CMK (cell line): Measurements from ENCODE around the gene ARL5B.

Source experiments
- DNase-seq: peaks from one replicate; pipeline ENCODE4 v3.0.0-alpha.2; 2010; ENCODE audit warnings: low read depth

The ARL5B gene

DNA sequence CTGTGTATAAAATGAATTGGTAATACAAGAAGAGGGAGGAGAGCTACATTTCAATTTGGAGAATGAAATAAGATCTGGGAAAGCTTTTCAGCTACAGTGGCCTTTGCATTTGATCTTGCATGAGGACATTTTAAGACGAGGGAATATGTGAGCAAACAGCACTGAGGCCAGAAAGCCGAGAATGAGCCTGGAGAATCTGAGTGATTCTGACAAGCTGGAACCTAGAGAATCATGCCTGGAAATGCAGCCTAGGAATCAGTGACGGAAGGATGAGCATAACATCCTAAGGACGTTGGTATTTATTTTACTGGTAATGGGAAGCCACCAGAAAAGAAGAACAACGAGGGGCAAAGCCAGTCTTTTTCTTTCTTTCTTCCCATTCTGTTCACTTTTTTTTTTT, 44.3 kb downstream of the ARL5B start:
- no peak for DNase-seq

DNA sequence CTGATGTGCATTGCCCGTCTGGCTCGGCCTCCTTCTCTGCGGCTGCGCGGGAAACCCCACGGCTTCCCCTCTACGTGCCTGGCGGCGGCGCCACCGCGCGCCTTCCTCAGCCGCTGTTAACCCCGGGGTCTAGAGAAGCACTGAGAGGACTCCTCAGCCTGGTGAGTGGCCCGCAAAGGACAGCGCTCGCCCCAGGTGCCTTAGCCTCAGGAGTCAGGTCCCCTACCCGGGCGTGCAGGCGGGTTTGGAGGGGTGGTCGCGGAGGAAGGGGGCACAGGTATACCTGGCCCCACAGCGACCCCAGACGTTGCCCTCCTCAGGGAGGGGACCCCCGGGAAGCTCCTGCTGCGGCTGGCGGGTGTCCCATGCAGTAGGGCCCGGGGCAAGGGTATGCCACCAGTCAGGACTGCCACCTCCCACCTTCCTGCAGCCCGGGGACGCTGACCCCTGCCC, 51.0 kb downstream of the ARL5B start:
- DNase-seq = no peak

DNA sequence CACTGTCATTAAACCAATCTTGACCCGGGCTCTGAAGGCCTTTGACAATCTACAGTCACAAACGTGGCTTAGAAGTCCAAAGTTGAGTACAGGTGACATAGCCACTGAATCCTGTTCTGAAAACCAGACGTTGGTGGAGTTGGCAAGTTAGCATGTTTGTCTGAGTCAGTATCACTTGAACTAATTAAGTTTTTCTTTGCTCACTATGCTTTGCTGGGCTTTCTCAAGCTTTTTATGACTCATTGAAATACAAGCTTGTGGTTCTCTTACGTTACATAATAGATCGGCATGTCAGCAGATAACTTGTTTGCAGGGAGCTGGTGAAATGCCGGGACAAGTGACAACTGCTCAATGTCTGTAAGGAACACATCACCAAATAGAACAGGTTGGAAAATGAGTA, 53.8 kb downstream of the ARL5B start:
- no peak for DNase-seq

DNA sequence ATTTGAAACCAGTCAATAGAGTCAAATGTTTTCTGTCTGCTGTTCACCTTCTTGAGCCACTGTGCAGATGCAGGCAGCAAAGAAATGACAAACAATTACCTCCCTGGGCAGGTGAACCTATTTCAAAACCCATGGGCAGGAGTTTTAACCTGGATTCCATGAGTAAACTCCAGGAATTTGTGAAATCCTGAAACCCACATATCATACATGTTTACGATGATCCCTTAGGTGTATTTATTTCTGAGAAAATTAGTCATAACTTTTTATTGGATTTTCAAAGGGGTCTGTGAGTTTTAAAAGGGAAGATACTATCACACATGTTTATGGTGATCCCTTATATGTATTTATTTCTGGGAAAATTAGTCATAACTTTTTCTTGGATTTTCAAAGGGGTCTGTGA, 59.8 kb downstream of the ARL5B start:
- DNase-seq = no peak

DNA sequence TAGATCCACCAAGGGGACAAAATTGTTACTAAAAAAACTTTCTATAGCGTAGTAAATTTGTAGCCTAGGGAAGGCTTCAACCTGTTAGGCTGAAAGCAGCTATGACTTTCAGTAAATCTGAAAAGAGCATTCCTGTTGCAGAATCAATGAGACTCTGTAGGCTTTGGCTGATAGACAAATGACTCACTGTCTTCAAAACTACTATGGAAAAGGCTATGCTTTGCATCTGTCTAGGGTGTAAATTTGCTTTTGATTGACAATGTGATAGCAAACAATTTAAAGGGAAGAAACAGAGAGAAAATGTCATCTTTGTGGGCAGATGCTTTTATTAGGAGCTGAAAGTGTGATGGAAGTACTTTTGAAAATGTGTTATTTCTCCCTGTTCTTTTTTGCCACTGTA, 60.6 kb downstream of the ARL5B start:
- no peak for DNase-seq

DNA sequence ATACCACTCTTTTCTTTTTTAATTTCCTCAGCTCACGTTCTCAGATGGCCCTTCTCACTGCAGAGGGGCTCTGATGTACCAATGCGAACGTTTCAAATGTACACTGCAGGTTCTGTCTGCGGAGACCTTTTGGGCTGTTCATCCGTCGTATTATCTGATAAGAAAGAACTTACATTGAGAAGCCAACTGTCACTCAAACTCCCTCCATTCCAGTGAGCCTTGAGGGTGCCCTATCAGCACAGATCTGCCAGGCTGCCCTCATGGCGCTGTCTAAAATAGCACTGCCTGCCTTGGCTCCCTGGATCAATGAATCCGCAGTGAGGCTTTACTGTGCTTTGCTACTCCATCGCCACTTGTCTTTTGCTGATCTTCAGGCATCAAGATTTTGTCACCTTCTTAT, 61.8 kb downstream of the ARL5B start:
- DNase-seq = no peak

DNA sequence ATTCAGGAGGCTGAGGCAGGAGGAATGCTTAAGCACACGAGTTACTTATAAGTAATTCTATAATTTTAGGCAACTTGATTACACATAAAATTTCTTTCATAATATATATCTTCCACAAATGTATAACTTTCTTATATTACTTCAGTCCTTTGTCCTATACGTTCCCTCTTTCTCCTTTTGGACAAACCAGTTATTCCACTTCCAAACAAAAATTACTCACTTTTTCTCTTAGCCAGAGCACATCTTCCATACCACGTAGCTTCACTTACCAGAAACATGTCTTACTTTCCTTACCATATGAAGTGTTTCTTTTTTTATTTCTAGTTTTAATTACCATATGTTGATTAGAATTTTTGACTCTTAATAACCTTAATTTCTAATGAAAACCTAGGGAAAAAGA, 64.6 kb downstream of the ARL5B start:
- no peak for DNase-seq
